K562 (cell line): ENCODE results near the gene MYOZ2. TPM values are rescaled to one million over a fixed set of nuclear protein-coding genes. Genes with fewer than 3 reads are reported as not detected.

Source experiments
- BCLAF1 ChIP-seq, 2 experiments: fragments of 450-650 bp in 1 of 2; IDR thresholded peaks; 2 replicates each; pipeline ENCODE4 v1.6.1; 2011 to 2017; ENCODE audit warnings: low read depth in 2 of 2, antibody characterized with exemption in 1 of 2, borderline replicate concordance in 1 of 2, low read length in 1 of 2, mild to moderate bottlenecking in 1 of 2, mixed read lengths in 1 of 2; ENCODE audit not compliant: control insufficient read depth in 1 of 2
- BRF2 ChIP-seq: IDR thresholded peaks from 3 replicates; pipeline ENCODE4 v1.6.1; 2011; ENCODE audit warnings: borderline replicate concordance, mild to moderate bottlenecking; ENCODE audit not compliant: insufficient read length, insufficient read depth
- CBX1 ChIP-seq: sonication (generic); IDR thresholded peaks from 2 replicates; pipeline ENCODE4 v1.6.1; 2016; ENCODE audit warnings: antibody characterized with exemption, low read depth, mild to moderate bottlenecking
- CXXC5 ChIP-seq: fragments of 250-450 bp; sonication (Bioruptor Pico); IDR thresholded peaks from 2 replicates; pipeline ENCODE4 v1.8.0; 2022; ENCODE audit warnings: inconsistent platforms, mild to moderate bottlenecking, moderate library complexity
- ETV5 ChIP-seq: sonication (generic); formaldehyde crosslinking; IDR thresholded peaks from 2 replicates; pipeline ENCODE4 v1.4.0; 2020; ENCODE audit warnings: low read depth, mild to moderate bottlenecking, missing genetic modification reagents
- FOXP1 ChIP-seq: sonication (generic); formaldehyde crosslinking; IDR thresholded peaks from 2 replicates; pipeline ENCODE4 v1.8.0; 2022; ENCODE audit warnings: mild to moderate bottlenecking, missing genetic modification reagents
- HMG20A ChIP-seq: fragments of 450-650 bp; formaldehyde crosslinking; conservative IDR thresholded peaks from 2 replicates; pipeline ENCODE4 v1.4.0; 2020; ENCODE audit warnings: mild to moderate bottlenecking, mixed read lengths
- JUN ChIP-seq, 2 experiments: sonication (generic) in 1 of 2; formaldehyde crosslinking in 1 of 2; IDR thresholded peaks; 2 replicates each; pipeline versions ENCODE4 v1.6.1 to v1.8.0; 2012 to 2022; ENCODE audit warnings: borderline replicate concordance in 2 of 2, mild to moderate bottlenecking in 2 of 2, improper control_type of control experiment in 1 of 2, low read depth in 1 of 2, low read length in 1 of 2, missing genetic modification reagents in 1 of 2
- KDM5B ChIP-seq: fragments of 200-600 bp; sonication (generic); IDR thresholded peaks from 2 replicates; pipeline ENCODE4 v1.6.1; 2012; ENCODE audit warnings: low read depth, mild to moderate bottlenecking, moderate library complexity, low read length, control low read depth, inconsistent platforms; ENCODE audit not compliant: insufficient replicate concordance
- MXI1 ChIP-seq: IDR thresholded peaks from 2 replicates; pipeline ENCODE4 v1.6.1; 2011; ENCODE audit warnings: low read depth, mild to moderate bottlenecking, improper control_type of control experiment, low read length
- PREB ChIP-seq: sonication (generic); formaldehyde crosslinking; IDR thresholded peaks from 2 replicates; pipeline ENCODE4 v1.8.1; 2023; ENCODE audit warnings: mild to moderate bottlenecking, missing genetic modification reagents
- PRMT5 ChIP-seq: sonication (generic); formaldehyde crosslinking; IDR thresholded peaks from 2 replicates; pipeline ENCODE4 v1.5.0; 2020; ENCODE audit warnings: missing genetic modification reagents
- RUNX1 ChIP-seq: sonication (generic); IDR thresholded peaks from 2 replicates; pipeline ENCODE4 v1.6.1; 2016; ENCODE audit warnings: antibody characterized with exemption, low read depth
- TCF3 ChIP-seq: sonication (generic); formaldehyde crosslinking; IDR thresholded peaks from 2 replicates; pipeline ENCODE4 v1.4.0; 2020; ENCODE audit warnings: mild to moderate bottlenecking, missing genetic modification reagents
- TGIF2 ChIP-seq: sonication (generic); formaldehyde crosslinking; IDR thresholded peaks from 2 replicates; pipeline ENCODE4 v1.8.1; 2022; ENCODE audit warnings: mild to moderate bottlenecking, missing genetic modification reagents, moderate library complexity
- ZBTB5 ChIP-seq: fragments of 450-650 bp; IDR thresholded peaks from 2 replicates; pipeline ENCODE4 v1.6.1; 2017; ENCODE audit warnings: antibody characterized with exemption
- ZBTB7A ChIP-seq: IDR thresholded peaks from 2 replicates; pipeline ENCODE4 v1.6.1; 2011; ENCODE audit warnings: low read depth, mild to moderate bottlenecking, low read length, moderate library complexity, borderline replicate concordance; ENCODE audit not compliant: control insufficient read depth
- ZNF408 ChIP-seq: fragments of 250-450 bp; sonication (Bioruptor Pico); IDR thresholded peaks from 2 replicates; pipeline ENCODE4 v1.4.0; 2020; ENCODE audit warnings: low read depth, mild to moderate bottlenecking, moderate library complexity
- ZNF778 ChIP-seq: fragments of 450-650 bp; formaldehyde crosslinking; IDR thresholded peaks from 2 replicates; pipeline ENCODE4 v1.4.0; 2020; ENCODE audit warnings: mild to moderate bottlenecking, moderate library complexity
- polyA plus RNA-seq, 8 experiments: library from polyadenylated mRNA; depleted of rRNA in 4 of 8; stranded (reverse) in 5 of 8; unstranded in 3 of 8; fragments of >200 nt; fragmentation: Nextera tagmentation in 2 of 8; fragmentation: Illumina TruSeq in 1 of 8; extraction: Ambion mirVana in 2 of 8; extraction: Trizol in 1 of 8; gene quantifications; 2 replicates each; pipeline versions ENCODE4 v1.2.1 to v1.2.3, GENCODE V29; 2011 to 2014; ENCODE audit warnings: inconsistent platforms in 1 of 8, missing spikeins in 1 of 8
- total RNA-seq, 7 experiments: library from RNA; depleted of rRNA in 6 of 7; stranded (reverse); fragments of >200 nt in 6 of 7; fragmentation: Illumina TruSeq in 2 of 7; extraction: Trizol in 2 of 7; gene quantifications; 2 replicates each; pipeline versions ENCODE4 v1.2.1 to v1.2.3, GENCODE V29; 2011 to 2021; ENCODE audit warnings: low replicate concordance in 1 of 7

MYOZ2 gene
- total and polyA plus RNA-seq, 9 of the 15 experiments (the other 6 are each of a cell fraction or from before 2014, with no cell fraction given) = not detected

GRCh38 chr4:119212964-119213606 is 77.5 kb downstream of the MYOZ2 start (continued):
- TF ChIP-seq ETV5 (CRISPR knock-in tag) (no peak), RUNX1 (0 out of 2 replicates have a peak, but pooled peaks have one; percentile 30), BCLAF1 (IDR thresholded peaks at IDR 0.05; ENCODE audit: borderline replicate concordance in 1 of 2, control insufficient read depth in 1 of 2, low read depth in 2 of 2, low read length in 1 of 2) (0 out of 4 replicates have a peak, but pooled peaks of 1 of the 2 experiments have one; percentile 25), CBX1 (peak; percentile 66), CXXC5 (CRISPR knock-in tag) (peak; percentile 13), ZNF778 (CRISPR knock-in tag) (no peak), HMG20A (no peak), FOXP1 (CRISPR knock-in tag) (peak; percentile 76; the same call in 1 of the 2 replicates), ZBTB7A (peak; percentile 37; the same call in 1 of the 2 replicates), ZNF408 (no peak), ZBTB5 (no peak), JUN (IDR thresholded peaks at IDR 0.05; ENCODE audit: borderline replicate concordance, low read depth, low read length) (no peak), JUN (CRISPR knock-in tag; IDR thresholded peaks at IDR 0.05; ENCODE audit: borderline replicate concordance) (peak; percentile 72; the same call in 1 of the 2 replicates), BRF2 (no peak), MXI1 (no peak), TGIF2 (CRISPR knock-in tag) (peak; percentile 56; the same call in 1 of the 2 replicates), KDM5B (peak; percentile 17), PREB (CRISPR knock-in tag) (no peak), TCF3 (CRISPR knock-in tag) (0 out of 2 replicates have a peak, but pooled peaks have one; percentile 12), PRMT5 (no peak)
